ENCODE measurements around the gene PDE4A. TPM values are rescaled to one million over a fixed set of nuclear protein-coding genes. Genes with fewer than 3 reads are reported as not detected.

The PDE4A gene
- total and polyA plus RNA-seq, 2 of the 8 experiments (the other 6 are each of a cell fraction or from before 2014, with no cell fraction given) = 2.0 to 4.4 TPM

GRCh38 chr19:10473192-10473591 lies 52.9 kb downstream of the PDE4A start:
- ChIA-PET POLR2A (ENCODE audit: partially characterized antibody) (interaction anchor here (1.6 kb wide), 1 partner anchor 171 kb away, joined by 3 read pairs; no protein-coding TSS in a partner anchor), CTCF (ENCODE audit: partially characterized antibody) (interaction anchor here (0.6 to 3.3 kb wide), 8 partner anchors 11 to 516 kb away, joined by 3 to 9 read pairs (median 6); no protein-coding TSS in a partner anchor)
- H3K27me3 ChIP-seq (replicated peaks in 1 of 4; ENCODE audit: control insufficient read depth in 3 of 4, extremely low read depth in 1 of 4, insufficient read depth in 3 of 4, low read length in 3 of 4) = no peaks in the 10 kb centered on the region
- H3K27ac ChIP-seq (ENCODE audit: low read depth, low read length) = no peak overlapping the region
- no peak overlapping the region for H3K4ac ChIP-seq (replicated peaks; ENCODE audit: insufficient read length, low read depth, low read length)
- H3K9ac ChIP-seq (replicated peaks in 1 of 4; ENCODE audit: extremely low read depth in 1 of 4, low read depth in 3 of 4, low read length in 3 of 4) = no peak overlapping the region
- no peak overlapping the region for H3K14ac ChIP-seq (ENCODE audit: insufficient read length)
- H3K4me1 ChIP-seq (replicated peaks in 1 of 4; ENCODE audit: control insufficient read depth in 3 of 4, insufficient read depth in 4 of 4, low read length in 3 of 4) = peaks cover 0 to 13% (median 6%) of the 10 kb centered on the region in 4 experiments; a peak in 6 of 7 replicates
- no peaks in the 10 kb centered on the region for H3K79me2 ChIP-seq (ENCODE audit: control insufficient read depth in 1 of 2, insufficient read depth in 2 of 2, low read length in 2 of 2)
- no peak overlapping the region for H3K4me3 ChIP-seq (ENCODE audit: extremely low read depth in 1 of 4, insufficient read depth in 2 of 4, low read depth in 3 of 4, low read length in 4 of 4)
- no peak overlapping the region for H2AK5ac ChIP-seq (ENCODE audit: low read depth, low read length)
- H2BK12ac ChIP-seq (ENCODE audit: low read depth, low read length) = no peak overlapping the region
- H2BK20ac ChIP-seq (ENCODE audit: low read length) = no peak overlapping the region
- no peak overlapping the region for H3K18ac ChIP-seq (ENCODE audit: extremely low read depth, low read length)
- H3K4me2 ChIP-seq (ENCODE audit: insufficient read depth in 1 of 2, low read depth in 2 of 2, low read length in 2 of 2) = no peak overlapping the region
- H4K5ac ChIP-seq (ENCODE audit: insufficient read length, low read depth, low read length) = no peak overlapping the region
- H4K91ac ChIP-seq (replicated peaks; ENCODE audit: insufficient read length, low read length) = no peak overlapping the region
- no peak for FAIRE-seq
- WGBS, 2 experiments (ENCODE audit: extremely low coverage in 1 of 2, insufficient coverage in 1 of 2, insufficient read length in 1 of 2, insufficient replicate concordance in 2 of 2, low coverage in 1 of 2, low lambda C conversion rate in 2 of 2, missing lambda C conversion rate in 1 of 2) = 83% methylated on average over 5 of the region's 5 CpGs; no CpG with 5 or more reads in 1 of the 2 experiments
- no peak overlapping the region for H4K8ac ChIP-seq (ENCODE audit: extremely low read depth, insufficient read depth, low read length)
- H2BK120ac ChIP-seq (replicated peaks; ENCODE audit: low read depth, low read length) = no peak overlapping the region
- H2BK15ac ChIP-seq (ENCODE audit: low read length) = no peak overlapping the region
- DNase-seq (ENCODE audit: low read depth in 1 of 2, low spot score in 2 of 2) = no peak
- no peak overlapping the region for H3K23ac ChIP-seq (ENCODE audit: insufficient read length)
- H4K20me1 ChIP-seq (replicated peaks in 1 of 2; ENCODE audit: control insufficient read depth in 1 of 2, insufficient read depth in 2 of 2, low read length in 2 of 2) = no peaks in the 10 kb centered on the region
- H3K56ac ChIP-seq (replicated peaks; ENCODE audit: insufficient read length, low read depth, low read length) = no peak overlapping the region
- H2BK5ac ChIP-seq (ENCODE audit: low read depth, low read length) = no peak overlapping the region
- no peaks in the 10 kb centered on the region for H3K36me3 ChIP-seq (ENCODE audit: control insufficient read depth in 2 of 4, insufficient read depth in 4 of 4, low read length in 3 of 4)
- no peaks in the 10 kb centered on the region for H3K79me1 ChIP-seq (ENCODE audit: low read depth, low read length)
- no peak overlapping the region for H2AFZ ChIP-seq (ENCODE audit: low read length)
- H3K9me3 ChIP-seq (ENCODE audit: insufficient read depth in 2 of 2, low read depth in 1 of 2, low read length in 1 of 2) = no peaks in the 10 kb centered on the region
- H3K23me2 ChIP-seq (ENCODE audit: low read depth, low read length) = no peaks in the 10 kb centered on the region
- no peak for TF ChIP-seq CEBPB (IDR thresholded peaks at IDR 0.05; ENCODE audit: low read depth, low read length)
- no peak for TF ChIP-seq NANOG (IDR thresholded peaks at IDR 0.05; ENCODE audit: insufficient read depth, low read depth, low read length, poor library complexity, severe bottlenecking)
- TF ChIP-seq BCL11A (IDR thresholded peaks at IDR 0.05; ENCODE audit: low read depth in 2 of 2, low read length in 2 of 2) = no peak
- no peak for TF ChIP-seq SP2 (IDR thresholded peaks at IDR 0.05; ENCODE audit: low read length)
- TF ChIP-seq SP1 (IDR thresholded peaks at IDR 0.05; ENCODE audit: low read depth, low read length) = no peak
- TF ChIP-seq MAFK (IDR thresholded peaks at IDR 0.05; ENCODE audit: low read depth, low read length) = no peak
- TF ChIP-seq HDAC2 (IDR thresholded peaks at IDR 0.05; ENCODE audit: borderline replicate concordance in 1 of 2, low read depth in 2 of 2, low read length in 2 of 2) = no peak
- TF ChIP-seq HDAC6 (IDR thresholded peaks at IDR 0.05; ENCODE audit: low read depth, low read length) = no peak
- no peak for TF ChIP-seq SIN3A (conservative IDR thresholded peaks at IDR 0.05 in 1 of 2, IDR thresholded peaks at IDR 0.05 in 1 of 2; ENCODE audit: low read depth in 1 of 2, low read length in 2 of 2)
- TF ChIP-seq JUND (IDR thresholded peaks at IDR 0.05; ENCODE audit: low read length) = no peak
- no peak for TF ChIP-seq KDM4A (IDR thresholded peaks at IDR 0.05; ENCODE audit: low read depth, low read length, severe bottlenecking)
- TF ChIP-seq CBX5 (IDR thresholded peaks at IDR 0.05; ENCODE audit: low read depth, low read length) = no peak
- TF ChIP-seq SUZ12 (IDR thresholded peaks at IDR 0.05; ENCODE audit: low read length) = no peak
- no peak for TF ChIP-seq TBP (IDR thresholded peaks at IDR 0.05; ENCODE audit: low read depth, low read length)

Data from H1 (cell line).